ENCODE data around the gene CLIP4. TPM values are rescaled to one million over a fixed set of nuclear protein-coding genes. Genes with fewer than 3 reads are reported as not detected.

The CLIP4 gene
- total and polyA plus RNA-seq, 11 donors: 9.6 to 57.4 (median 42.6) TPM

DNA sequence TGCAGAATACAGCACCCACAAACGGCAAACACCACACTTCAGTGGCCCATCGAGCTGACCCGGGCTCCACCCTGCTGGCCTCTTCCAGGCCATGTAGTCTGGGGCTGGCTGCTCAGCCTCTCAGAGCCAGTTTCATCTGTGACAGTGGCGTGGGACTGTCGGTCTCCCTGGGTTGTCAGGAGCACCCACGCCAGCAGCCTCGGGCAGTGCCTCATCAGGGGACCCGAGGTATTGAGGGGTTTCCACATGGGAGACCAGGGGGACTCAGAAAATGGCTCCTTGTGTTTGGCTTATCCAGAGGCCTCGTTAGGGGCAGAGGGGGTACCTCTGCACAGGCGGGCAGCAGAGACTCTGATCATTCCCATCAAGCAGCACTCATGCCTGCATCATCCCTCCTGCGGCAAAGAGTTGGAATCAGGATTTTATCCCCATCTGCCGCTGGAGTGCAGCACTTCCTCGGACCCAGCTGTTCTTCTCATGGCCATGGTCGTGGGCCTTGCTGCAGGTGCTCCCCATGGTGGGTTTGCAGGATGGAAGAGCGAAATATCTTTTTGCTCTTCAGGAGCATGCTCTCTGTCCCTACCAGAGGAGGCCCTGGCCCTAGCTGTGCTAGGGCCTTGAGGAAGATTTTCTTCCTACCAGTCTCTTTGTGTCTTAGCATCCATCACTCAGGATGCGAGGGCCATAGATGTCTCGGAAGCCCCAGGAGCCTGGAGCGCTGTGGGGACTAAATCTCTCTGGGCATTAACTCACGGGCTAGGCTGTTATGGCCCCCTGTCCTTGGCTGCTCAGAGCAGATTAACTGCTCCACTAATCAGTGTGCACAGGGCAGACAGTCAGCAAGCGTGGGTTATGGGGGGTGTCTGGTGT, 100.8 kb downstream of the CLIP4 start:
- TF ChIP-seq, protein P1, sequence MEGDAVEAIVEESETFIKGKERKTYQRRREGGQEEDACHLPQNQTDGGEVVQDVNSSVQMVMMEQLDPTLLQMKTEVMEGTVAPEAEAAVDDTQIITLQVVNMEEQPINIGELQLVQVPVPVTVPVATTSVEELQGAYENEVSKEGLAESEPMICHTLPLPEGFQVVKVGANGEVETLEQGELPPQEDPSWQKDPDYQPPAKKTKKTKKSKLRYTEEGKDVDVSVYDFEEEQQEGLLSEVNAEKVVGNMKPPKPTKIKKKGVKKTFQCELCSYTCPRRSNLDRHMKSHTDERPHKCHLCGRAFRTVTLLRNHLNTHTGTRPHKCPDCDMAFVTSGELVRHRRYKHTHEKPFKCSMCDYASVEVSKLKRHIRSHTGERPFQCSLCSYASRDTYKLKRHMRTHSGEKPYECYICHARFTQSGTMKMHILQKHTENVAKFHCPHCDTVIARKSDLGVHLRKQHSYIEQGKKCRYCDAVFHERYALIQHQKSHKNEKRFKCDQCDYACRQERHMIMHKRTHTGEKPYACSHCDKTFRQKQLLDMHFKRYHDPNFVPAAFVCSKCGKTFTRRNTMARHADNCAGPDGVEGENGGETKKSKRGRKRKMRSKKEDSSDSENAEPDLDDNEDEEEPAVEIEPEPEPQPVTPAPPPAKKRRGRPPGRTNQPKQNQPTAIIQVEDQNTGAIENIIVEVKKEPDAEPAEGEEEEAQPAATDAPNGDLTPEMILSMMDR (IDR thresholded peaks at IDR 0.05): no peak
- no peak for TF ChIP-seq POLR2A (IDR thresholded peaks at IDR 0.05)
- H3K4me1 ChIP-seq: peaks cover 0 to 5% (median 0%) of the 10 kb centered on the region in 12 donors
- ATAC-seq (no peak), DNase-seq (no peak)
- intact Hi-C loops (cut with DNase I): no loop called here
- 78 to 87% (median 83%) methylated on average over 16 to 20 of the region's 20 CpGs for WGBS, 4 donors
- no peaks in the 10 kb centered on the region for H3K36me3 ChIP-seq
- no peak overlapping the region for H3K4me3 ChIP-seq
- H3K27ac ChIP-seq: no peak overlapping the region
- H3K9me3 ChIP-seq: no peaks in the 10 kb centered on the region
- H3K27me3 ChIP-seq: no peaks in the 10 kb centered on the region

DNA sequence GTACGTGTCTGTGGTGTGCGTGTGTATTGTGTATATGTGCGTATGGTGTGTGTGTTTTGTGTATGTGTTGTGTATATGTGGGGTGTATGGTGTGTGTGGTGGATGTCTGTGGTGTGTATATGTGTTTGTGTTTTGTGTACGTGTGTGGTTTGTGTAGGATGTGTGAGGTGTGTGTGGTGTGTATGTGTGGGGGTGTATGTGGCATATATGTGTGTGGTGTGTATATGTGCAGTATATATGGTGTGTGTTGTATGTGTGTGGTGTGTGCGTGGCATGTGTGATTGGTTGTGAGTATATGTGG, 101.3 kb downstream of the CLIP4 start:
- ATAC-seq (no peak), DNase-seq (no peak)
- Histone ChIP-seq H3K4me1 (peaks cover 0 to 5% (median 0%) of the 10 kb centered on the region in 12 donors), H3K4me3 (no peak overlapping the region), H3K27me3 (peaks cover 0 to 4% (median 0%) of the 10 kb centered on the region in 9 donors), H3K27ac (no peak overlapping the region), H3K36me3 (no peaks in the 10 kb centered on the region), H3K9me3 (no peaks in the 10 kb centered on the region)
- WGBS, 4 donors: 85 to 96% (median 94%) methylated on average over 5 of the region's 5 CpGs
- TF ChIP-seq, protein P1 (IDR thresholded peaks at IDR 0.05): no peak
- no peak for TF ChIP-seq POLR2A (IDR thresholded peaks at IDR 0.05)
- intact Hi-C loops (cut with DNase I): no loop called here

DNA sequence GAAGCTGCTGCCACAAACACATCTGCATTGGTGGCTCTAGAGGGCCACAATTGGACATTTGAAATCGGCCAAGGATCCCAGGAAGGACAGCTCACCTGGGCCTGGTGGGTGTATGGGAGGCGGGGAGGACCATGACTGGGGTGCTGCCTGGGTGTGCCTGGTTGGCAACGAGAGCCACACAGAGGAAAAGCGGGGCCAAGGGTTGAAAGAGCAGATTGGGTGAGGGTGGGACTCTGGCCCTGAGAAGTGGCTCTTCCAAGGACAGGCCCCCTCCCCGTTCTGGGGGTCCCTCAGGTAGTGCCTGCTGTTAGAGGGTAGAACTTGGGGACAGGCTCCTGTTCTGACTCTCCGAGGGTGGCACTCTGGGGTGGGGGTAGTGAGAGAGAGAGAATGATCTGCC, 102.9 kb downstream of the CLIP4 start:
- H3K4me3 ChIP-seq: no peak overlapping the region
- TF ChIP-seq, protein P1 (IDR thresholded peaks at IDR 0.05): no peak
- TF ChIP-seq POLR2A (IDR thresholded peaks at IDR 0.05): no peak
- peaks cover 0 to 3% (median 0%) of the 10 kb centered on the region in 12 donors for H3K4me1 ChIP-seq
- no peak overlapping the region for H3K27ac ChIP-seq
- ATAC-seq: no peak
- peaks cover 0 to 7% (median 0%) of the 10 kb centered on the region in 9 donors for H3K27me3 ChIP-seq
- no peaks in the 10 kb centered on the region for H3K9me3 ChIP-seq
- DNase-seq: no peak
- intact Hi-C loops (cut with DNase I): no loop called here
- no peaks in the 10 kb centered on the region for H3K36me3 ChIP-seq
- WGBS, 4 donors: 74 to 84% (median 78%) methylated on average over 6 of the region's 6 CpGs

DNA sequence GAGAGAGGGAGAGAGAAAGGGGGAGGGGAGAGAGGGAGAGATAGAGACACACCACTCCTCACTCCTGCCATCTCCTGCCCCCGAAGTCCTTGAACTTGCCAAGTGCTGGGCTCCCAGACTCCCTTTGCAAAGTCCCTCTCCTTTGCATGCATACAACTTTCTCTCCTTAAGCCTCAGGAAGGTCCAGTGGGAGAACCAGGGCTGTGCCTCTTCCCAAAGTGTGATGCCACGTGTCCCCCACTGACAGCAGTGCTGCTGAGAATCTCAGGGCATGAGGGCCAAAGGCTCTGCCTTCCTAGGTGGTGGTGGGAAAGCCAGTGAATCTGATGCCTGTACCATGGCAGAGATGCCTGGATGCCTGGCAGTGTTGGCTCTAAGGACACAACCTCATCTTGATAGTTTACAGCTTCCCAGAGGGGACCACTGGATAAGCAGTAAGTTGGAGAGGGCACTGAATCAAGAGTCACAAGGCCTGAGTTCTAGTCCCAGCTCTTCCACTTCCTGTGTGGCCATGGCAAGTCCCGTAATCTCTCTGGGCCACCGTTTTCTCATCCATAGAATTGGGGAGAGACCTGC, 103.4 kb downstream of the CLIP4 start:
- ATAC-seq: no peak
- no peak overlapping the region for H3K27ac ChIP-seq
- no peaks in the 10 kb centered on the region for H3K9me3 ChIP-seq
- H3K4me1 ChIP-seq: peaks cover 0 to 6% (median 0%) of the 10 kb centered on the region in 12 donors
- intact Hi-C loops (cut with DNase I): no loop called here
- no peaks in the 10 kb centered on the region for H3K36me3 ChIP-seq
- no peak overlapping the region for H3K4me3 ChIP-seq
- H3K27me3 ChIP-seq: peaks cover 0 to 7% (median 0%) of the 10 kb centered on the region in 9 donors
- 72 to 91% (median 80%) methylated on average over 4 of the region's 4 CpGs for WGBS, 4 donors
- no peak for DNase-seq
- no peak for TF ChIP-seq POLR2A (IDR thresholded peaks at IDR 0.05)
- TF ChIP-seq, protein P1 (IDR thresholded peaks at IDR 0.05): no peak

All from heart left ventricle (tissue), 16 donors.